Choroid plexus epithelial cell (primary cell): ENCODE results near the gene SMCHD1.
"Not testable (repeated sequence)": the region's sequence is repeated elsewhere in the genome, so short reads cannot be mapped to it uniquely, and the experiment has no call there.

Source experiments
- DNase-seq: peaks from one replicate; pipeline ENCODE4 v3.0.0-alpha.2; 2010; ENCODE audit warnings: low read depth
- H3K4me3 ChIP-seq: 2 replicates; pipeline ENCODE4 v1.5.1; 2011; ENCODE audit warnings: low read depth, mild to moderate bottlenecking, control low read depth, low read length, moderate library complexity
- CTCF ChIP-seq: conservative IDR thresholded peaks from 2 replicates; pipeline ENCODE4 v1.5.1; 2011; ENCODE audit warnings: low read depth, mild to moderate bottlenecking, control low read depth, inconsistent platforms, low read length, moderate library complexity

Gene SMCHD1

GRCh38 chr18:2845172-2845571 lies 189.6 kb downstream of the SMCHD1 start:
- no peak for DNase-seq
- H3K4me3 ChIP-seq = no peak overlapping the region
- TF ChIP-seq CTCF = no peak

- DNase-seq = peak; percentile 53
- TF ChIP-seq CTCF = no peak
Observed at GRCh38 chr18:2846636-2847316, 191.2 kb downstream of the SMCHD1 start, which contains the start of gene EMILIN2. TSS of gene EMILIN2 (plus strand) at chr18:2847006. CDS start at chr18:2847189, 183 bp downstream.

GRCh38 chr18:2847317-2848246 lies 192.1 kb downstream of the SMCHD1 start:
- TF ChIP-seq CTCF = no peak
- peak; percentile 64 for DNase-seq
- H3K4me3 ChIP-seq = peak overlapping the region; percentile 66

More at GRCh38 chr18:2846636-2847316, 191.2 kb downstream of the SMCHD1 start, which contains the start of gene EMILIN2:
- peak within 1 kb of the TSS; percentile 66 for H3K4me3 ChIP-seq

- peak overlapping the region; percentile 66 for H3K4me3 ChIP-seq
- TF ChIP-seq CTCF = no peak
- peak; percentile 28 for DNase-seq
Observed at GRCh38 chr18:2848247-2849246, 193.0 kb downstream of the SMCHD1 start.

GRCh38 chr18:2850816-2851215 lies 195.3 kb downstream of the SMCHD1 start:
- no peak for TF ChIP-seq CTCF
- DNase-seq = no peak
- no peak overlapping the region for H3K4me3 ChIP-seq

- DNase-seq = no peak
- no peak overlapping the region for H3K4me3 ChIP-seq
- TF ChIP-seq CTCF = no peak
Observed at GRCh38 chr18:2851771-2852170, 196.2 kb downstream of the SMCHD1 start.

- not testable (repeated sequence) for DNase-seq, H3K4me3 ChIP-seq
Observed at GRCh38 chr18:2852460-2852859, 196.9 kb downstream of the SMCHD1 start.
